GM21825 (cell line): ENCODE measurements around the gene BCAT1.

ENCODE experiments used
- ATAC-seq: cut with Tn5 transposase; IDR thresholded peaks from one replicate; pipeline ENCODE4 v1.9.1; 2021; ENCODE audit warnings: mild to moderate bottlenecking, moderate library complexity; ENCODE audit not compliant: unreplicated experiment

BCAT1 gene

GRCh38 chr12:24948757-24949722, at the start of gene BCAT1:
Gene BCAT1 (minus strand): TSS chr12:24949101. CDS start chr12:24948932, 169 bp downstream.
- peak; percentile 32 for ATAC-seq

- peak; percentile 78 for ATAC-seq
These were observed 49.2 kb upstream of the BCAT1 start for GRCh38 chr12:24997970-24998582.

- peak; percentile 26 for ATAC-seq
These were observed 48.6 kb upstream of the BCAT1 start for GRCh38 chr12:24997496-24997895.

- no peak for ATAC-seq
These were observed 47.9 kb upstream of the BCAT1 start for GRCh38 chr12:24996820-24997219.

- ATAC-seq: no peak
These were observed 47.3 kb upstream of the BCAT1 start for GRCh38 chr12:24996102-24996797.

GRCh38 chr12:24993793-24994192, 44.9 kb upstream of the BCAT1 start:
- no peak for ATAC-seq

DNA sequence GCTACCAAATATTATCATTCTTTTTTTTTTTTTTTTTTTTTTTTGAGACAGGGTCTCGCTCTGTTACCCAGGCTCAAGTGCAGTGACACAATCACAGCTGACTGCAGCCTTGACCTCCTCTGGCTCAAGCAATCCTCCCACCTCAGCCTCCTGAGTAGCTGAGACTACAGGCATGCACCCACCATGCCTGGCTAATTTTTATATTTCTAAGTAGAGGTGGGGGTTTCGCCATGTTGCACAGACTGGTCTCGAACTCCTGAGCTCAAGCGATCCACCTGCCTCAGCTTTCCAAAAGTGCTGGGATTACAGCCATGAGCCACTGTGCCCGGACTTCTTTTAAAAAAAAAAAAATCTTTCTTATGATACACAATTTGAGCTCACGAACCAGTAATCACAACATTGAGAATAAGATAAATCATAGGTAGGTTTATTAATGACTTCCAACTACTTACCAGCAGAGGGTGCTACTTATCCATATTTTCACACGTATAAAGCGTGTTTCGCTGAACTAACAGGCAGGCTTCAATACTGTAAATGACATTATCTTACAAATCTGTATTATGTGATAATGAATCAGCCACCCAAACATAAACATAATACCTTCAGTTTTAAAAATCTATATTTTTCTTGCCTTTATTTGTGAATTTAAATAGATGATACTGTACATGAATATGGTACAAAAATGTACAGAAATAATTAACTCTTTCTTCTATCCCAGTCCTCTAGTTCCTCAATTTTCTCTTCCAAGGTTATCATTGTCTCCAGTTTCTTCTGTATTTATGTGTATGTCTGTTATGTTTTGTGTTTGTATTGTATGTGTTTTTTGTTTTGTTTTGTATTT, 42.5 kb upstream of the BCAT1 start:
- ATAC-seq: peak; percentile 43

DNA sequence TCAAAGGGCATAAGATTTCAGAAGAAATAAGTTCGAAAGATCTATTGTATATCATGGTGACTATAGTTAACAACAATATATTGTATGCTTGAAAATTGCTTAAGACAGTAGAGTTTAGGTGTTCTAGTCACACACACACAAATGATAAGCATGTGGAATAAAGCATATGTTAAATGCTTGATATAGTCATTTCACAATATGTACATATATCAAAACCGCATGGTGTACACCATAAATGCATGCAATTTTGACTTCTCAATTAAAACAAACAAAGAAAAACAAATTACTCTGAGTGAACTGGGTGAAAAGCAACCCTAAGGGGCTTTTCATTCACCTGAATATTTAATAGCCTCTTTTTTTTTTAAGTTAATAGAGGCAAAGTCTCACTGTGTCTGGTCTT, 40.3 kb upstream of the BCAT1 start:
- ATAC-seq: no peak

- no peak for ATAC-seq
These were observed 33.3 kb upstream of the BCAT1 start for GRCh38 chr12:24982250-24982649.

GRCh38 chr12:24979976-24980730, 31.3 kb upstream of the BCAT1 start:
- ATAC-seq: no peak

DNA sequence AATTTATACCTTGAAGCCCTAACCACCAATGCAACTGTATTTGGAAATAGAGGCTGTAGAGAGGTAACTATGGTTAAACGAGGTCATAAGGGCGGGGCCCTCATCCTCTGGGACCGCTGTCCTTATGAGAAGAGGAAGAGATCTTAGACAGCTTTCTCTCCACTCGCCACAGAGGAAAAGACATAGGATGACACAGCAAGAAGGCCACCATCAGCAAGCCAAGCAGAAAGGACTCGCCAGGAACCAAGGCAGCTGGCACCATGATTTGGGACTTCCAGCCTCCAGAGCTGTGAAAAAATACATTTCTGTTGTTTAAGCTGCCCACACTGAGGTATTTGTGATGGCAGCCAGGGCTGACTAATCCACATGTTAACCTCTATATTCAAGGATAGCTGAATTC, 30.4 kb upstream of the BCAT1 start:
- ATAC-seq: no peak

DNA sequence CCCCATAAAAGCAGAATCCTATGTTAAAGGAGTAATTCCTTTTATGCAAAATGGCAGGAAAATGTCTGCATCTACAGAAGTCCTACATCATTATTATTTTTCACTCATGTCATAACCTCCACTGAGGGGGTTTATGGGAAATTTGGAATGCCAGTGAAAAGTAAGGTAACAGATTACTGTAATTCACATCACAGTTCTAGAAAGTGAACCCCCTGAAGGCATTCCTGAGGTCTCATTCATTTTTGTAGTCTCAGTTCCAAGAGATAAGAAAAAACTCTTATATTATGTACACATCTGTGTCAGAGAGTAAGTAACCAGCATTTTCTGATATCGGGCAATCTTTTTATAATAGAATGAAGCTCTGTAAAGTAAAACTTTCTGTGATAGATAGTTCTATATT, 28.8 kb upstream of the BCAT1 start:
- ATAC-seq: no peak

- no peak for ATAC-seq
These were observed 28.2 kb upstream of the BCAT1 start for GRCh38 chr12:24977060-24977459.

- no peak for ATAC-seq
These were observed 26.5 kb upstream of the BCAT1 start for GRCh38 chr12:24975425-24975824.

- no peak for ATAC-seq
These were observed 25.3 kb upstream of the BCAT1 start for GRCh38 chr12:24974216-24974615.

DNA sequence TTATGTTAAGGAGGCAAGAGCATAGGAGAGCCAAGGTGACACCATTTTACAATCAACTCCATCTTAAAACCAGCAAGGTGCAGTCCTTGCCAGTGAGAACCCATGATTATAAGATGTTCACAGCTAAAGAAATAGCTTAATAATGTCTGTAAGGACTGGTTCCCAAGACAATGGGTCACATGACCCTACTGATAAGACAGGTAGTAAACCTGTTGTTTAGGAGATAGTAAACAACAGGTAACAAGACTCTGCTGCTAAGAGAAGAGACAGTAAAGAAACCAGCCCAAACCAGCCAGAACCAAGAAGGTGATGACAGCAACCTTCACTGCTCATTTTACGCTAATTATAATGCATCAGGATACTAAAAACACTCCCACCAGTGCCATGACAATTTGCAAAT, 23.2 kb upstream of the BCAT1 start:
- ATAC-seq: no peak

- ATAC-seq: no peak
These were observed 21.3 kb upstream of the BCAT1 start for GRCh38 chr12:24970177-24970576.

GRCh38 chr12:24966951-24967564, 18.2 kb upstream of the BCAT1 start:
- no peak for ATAC-seq

DNA sequence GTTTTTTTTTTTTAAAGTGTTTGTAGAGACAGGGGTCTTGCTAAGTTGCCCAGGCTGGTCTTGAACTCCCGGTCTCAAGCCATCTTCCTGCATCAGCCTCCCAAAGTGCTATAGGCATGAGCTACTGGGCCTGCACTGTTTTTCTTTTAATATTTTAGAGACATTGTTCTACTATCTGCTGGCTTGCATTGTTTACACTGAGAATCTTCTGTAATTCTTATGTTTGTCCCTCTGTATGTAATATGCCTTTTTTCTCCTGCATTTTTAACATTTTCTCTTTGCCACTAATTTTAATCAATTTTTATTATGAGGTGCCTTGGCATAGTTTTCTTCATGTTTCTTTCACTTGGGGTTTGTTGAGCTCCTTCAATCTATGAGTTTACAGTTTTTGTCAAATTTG, 15.4 kb upstream of the BCAT1 start:
- ATAC-seq: no peak
